ENCODE results near the gene PRDM16. TPM values are rescaled to one million over a fixed set of nuclear protein-coding genes. Genes with fewer than 3 reads are reported as not detected.

Gene PRDM16
- total RNA-seq, 4 donors from 2014 or later: 0.26 to 7.7 (median 0.35) TPM; not detected in 1

GRCh38 chr1:3453203-3453761 is 384.3 kb downstream of the PRDM16 start:
- DNase-seq: peak; percentile 35 to 63
- peaks cover 0 to 13% of the 10 kb centered on the region in 2 donors for H3K4me1 ChIP-seq
- H3K4me3 ChIP-seq: no peak overlapping the region
- no peaks in the 10 kb centered on the region for H3K36me3 ChIP-seq
- TF ChIP-seq POLR2A (IDR thresholded peaks at IDR 0.05) (no peak), CTCF (IDR thresholded peaks at IDR 0.05) (peak; percentile 62 to 91 (median 71))
- peaks cover 6% of the 10 kb centered on the region in 2 donors for H3K27me3 ChIP-seq
- no peaks in the 10 kb centered on the region for H3K9me3 ChIP-seq
- no peak overlapping the region for H3K27ac ChIP-seq
- intact Hi-C loops (cut with DNase I; ENCODE audit: low total_unique reads): no loop called here

GRCh38 chr1:3453891-3454810 is 385.1 kb downstream of the PRDM16 start, which contains the start of gene ARHGEF16:
TSS of gene ARHGEF16 (plus strand) at chr1:3454665. CDS start at chr1:3463085, 8,420 bp downstream.
- H3K4me3 ChIP-seq: peak within 1 kb of the TSS in 1 of 2 donors; percentile 37
- no peak for DNase-seq
- peaks cover 0 to 13% of the 10 kb centered on the region in 2 donors for H3K4me1 ChIP-seq
- TF ChIP-seq CTCF (IDR thresholded peaks at IDR 0.05): peak in 1 of 4 experiments; percentile 31
- TF ChIP-seq POLR2A (IDR thresholded peaks at IDR 0.05): no peak
- no peaks in the 10 kb centered on the region for H3K9me3 ChIP-seq
- no peak within 1 kb of the TSS for H3K27ac ChIP-seq
- peaks cover 6% of the 10 kb centered on the region in 2 donors for H3K27me3 ChIP-seq
- intact Hi-C loops (cut with DNase I; ENCODE audit: low total_unique reads): no loop called here
- H3K36me3 ChIP-seq: no peaks in the 10 kb centered on the region

GRCh38 chr1:3454811-3455618 is 386.0 kb downstream of the PRDM16 start:
- Histone ChIP-seq H3K4me1 (peaks cover 0 to 13% of the 10 kb centered on the region in 2 donors), H3K4me3 (peak overlapping the region in 1 of 2 donors; percentile 37), H3K27me3 (peaks cover 6% of the 10 kb centered on the region in 2 donors), H3K9me3 (no peaks in the 10 kb centered on the region), H3K36me3 (no peaks in the 10 kb centered on the region), H3K27ac (no peak overlapping the region)
- TF ChIP-seq CTCF (IDR thresholded peaks at IDR 0.05): no peak
- no peak for TF ChIP-seq POLR2A (IDR thresholded peaks at IDR 0.05)
- intact Hi-C loops (cut with DNase I; ENCODE audit: low total_unique reads): no loop called here
- DNase-seq: no peak

- no peaks in the 10 kb centered on the region for H3K36me3 ChIP-seq
- peaks cover 6% of the 10 kb centered on the region in 2 donors for H3K27me3 ChIP-seq
- H3K4me3 ChIP-seq: no peak overlapping the region
- no peaks in the 10 kb centered on the region for H3K9me3 ChIP-seq
- no peak overlapping the region for H3K27ac ChIP-seq
- peaks cover 0 to 13% of the 10 kb centered on the region in 2 donors for H3K4me1 ChIP-seq
- DNase-seq: no peak
- intact Hi-C loops (cut with DNase I; ENCODE audit: low total_unique reads): no loop called here
- TF ChIP-seq CTCF (IDR thresholded peaks at IDR 0.05): no peak
- TF ChIP-seq POLR2A (IDR thresholded peaks at IDR 0.05): no peak
These were observed 386.9 kb downstream of the PRDM16 start for GRCh38 chr1:3455670-3456448.

Data from uterus (tissue), 4 donors.